Astrocyte (in vitro differentiated cells and primary cell): Measurements from ENCODE around the gene ELMO1. TPM values are rescaled to one million over a fixed set of nuclear protein-coding genes. Genes with fewer than 3 reads are reported as not detected.

Source experiments
- DNase-seq: peaks from one replicate; pipeline ENCODE4 v3.0.0-alpha.2; 2010; ENCODE audit warnings: low read depth
- FAIRE-seq: peaks from 2 replicates; lab custom pipeline; 2011; peaks lifted over from hg19 to GRCh38; lab: Jason Lieb, UNC
- H2AFZ ChIP-seq: 2 replicates; pipeline ENCODE4 v1.6.0; 2012; ENCODE audit warnings: low read depth, low read length, inconsistent platforms
- H3K27ac ChIP-seq: 2 replicates; pipeline ENCODE4 v1.5.1; 2011; ENCODE audit warnings: low read depth, low read length, inconsistent platforms
- H3K27me3 ChIP-seq: 2 replicates; pipeline ENCODE4 v1.6.0; 2011; ENCODE audit warnings: low read length, inconsistent platforms; ENCODE audit not compliant: insufficient read depth
- H3K36me3 ChIP-seq: 2 replicates; pipeline ENCODE4 v1.5.1; 2011; ENCODE audit warnings: low read length, inconsistent platforms; ENCODE audit not compliant: insufficient read depth
- H3K4me1 ChIP-seq: 2 replicates; pipeline ENCODE4 v1.5.1; 2011; ENCODE audit warnings: low read length, inconsistent platforms; ENCODE audit not compliant: insufficient read depth
- H3K4me2 ChIP-seq: 2 replicates; pipeline ENCODE4 v1.6.0; 2012; ENCODE audit warnings: low read length, inconsistent platforms
- H3K4me3 ChIP-seq: 2 replicates; pipeline ENCODE4 v1.5.1; 2011; ENCODE audit warnings: low read depth, mild to moderate bottlenecking, low read length, inconsistent platforms; ENCODE audit not compliant: insufficient read depth
- H3K79me2 ChIP-seq: 2 replicates; pipeline ENCODE4 v1.6.0; 2012; ENCODE audit warnings: mild to moderate bottlenecking, low read length, inconsistent platforms; ENCODE audit not compliant: insufficient read depth
- H3K9ac ChIP-seq: 2 replicates; pipeline ENCODE4 v1.6.0; 2012; ENCODE audit warnings: mild to moderate bottlenecking, low read length, inconsistent platforms
- H3K9me3 ChIP-seq: 2 replicates; pipeline ENCODE4 v1.5.1; 2012; ENCODE audit warnings: low read depth, mild to moderate bottlenecking, low read length, inconsistent platforms; ENCODE audit not compliant: insufficient read depth
- H4K20me1 ChIP-seq: 2 replicates; pipeline ENCODE4 v1.6.0; 2012; ENCODE audit warnings: low read length, inconsistent platforms; ENCODE audit not compliant: insufficient read depth
- H3K27ac Mint-ChIP-seq: one replicate; pipeline ENCODE4 v1.8.0; 2021; ENCODE audit warnings: mild to moderate bottlenecking, mixed read lengths; ENCODE audit not compliant: unreplicated experiment
- H3K27me3 Mint-ChIP-seq: one replicate; pipeline ENCODE4 v1.8.0; 2021; ENCODE audit warnings: low read depth, mixed read lengths; ENCODE audit not compliant: unreplicated experiment
- H3K36me3 Mint-ChIP-seq: one replicate; pipeline ENCODE4 v1.8.0; 2021; ENCODE audit warnings: low read depth, mixed read lengths; ENCODE audit not compliant: unreplicated experiment
- H3K4me1 Mint-ChIP-seq: one replicate; pipeline ENCODE4 v1.8.0; 2021; ENCODE audit warnings: low read depth, mixed read lengths; ENCODE audit not compliant: unreplicated experiment
- H3K4me3 Mint-ChIP-seq: one replicate; pipeline ENCODE4 v1.8.0; 2021; ENCODE audit warnings: mild to moderate bottlenecking, moderate library complexity, mixed read lengths; ENCODE audit not compliant: unreplicated experiment
- H3K9me3 Mint-ChIP-seq: one replicate; pipeline ENCODE4 v1.8.0; 2021; ENCODE audit warnings: mild to moderate bottlenecking, mixed read lengths; ENCODE audit not compliant: unreplicated experiment
- CTCF ChIP-seq: IDR thresholded peaks from 2 replicates; pipeline ENCODE4 v1.5.1; 2011; ENCODE audit warnings: low read depth, mild to moderate bottlenecking, inconsistent platforms, low read length, moderate library complexity; ENCODE audit not compliant: insufficient read depth
- EZH2 ChIP-seq: IDR thresholded peaks from 2 replicates; pipeline ENCODE4 v1.6.1; 2012; ENCODE audit warnings: mild to moderate bottlenecking, low read length, inconsistent platforms; ENCODE audit not compliant: insufficient read depth
- total RNA-seq: library from RNA; stranded (reverse); gene quantifications from 2 replicates; pipeline ENCODE4 v1.2.1, GENCODE V29; 2021

ELMO1 gene
- total RNA-seq, 1 donor from 2014 or later, result 20.4 TPM

- H3K9ac ChIP-seq, result no peak overlapping the region
- no peaks in the 10 kb centered on the region for H3K27me3 ChIP-seq
- Mint-ChIP-seq H3K9me3 (no peaks in the 10 kb centered on the region), H3K36me3 (no peaks in the 10 kb centered on the region), H3K4me3 (no peak overlapping the region), H3K4me1 (peaks cover 2% of the 10 kb centered on the region), H3K27me3 (no peaks in the 10 kb centered on the region), H3K27ac (no peak overlapping the region)
- no peaks in the 10 kb centered on the region for H3K4me1 ChIP-seq
- no peak overlapping the region for H2AFZ ChIP-seq
- no peak overlapping the region for H3K4me2 ChIP-seq
- H3K4me3 ChIP-seq, result no peak overlapping the region
- no peak overlapping the region for H3K27ac ChIP-seq
- DNase-seq, result peak; percentile 5
- no peaks in the 10 kb centered on the region for H3K79me2 ChIP-seq
- no peak for FAIRE-seq
- no peaks in the 10 kb centered on the region for H3K36me3 ChIP-seq
- H4K20me1 ChIP-seq, result no peaks in the 10 kb centered on the region
- H3K9me3 ChIP-seq, result no peaks in the 10 kb centered on the region
- no peak for TF ChIP-seq EZH2
- TF ChIP-seq CTCF, result no peak
Measured at GRCh38 chr7:37052705-37053104, 396.0 kb downstream of the ELMO1 start.

GRCh38 chr7:37050801-37051200, 397.9 kb downstream of the ELMO1 start:
- H3K4me1 Mint-ChIP-seq, result peaks cover 2% of the 10 kb centered on the region

GRCh38 chr7:37048674-37049073, 400.0 kb downstream of the ELMO1 start:
- H3K36me3 ChIP-seq, result no peaks in the 10 kb centered on the region
- H3K27ac ChIP-seq, result no peak overlapping the region
- no peaks in the 10 kb centered on the region for H3K79me2 ChIP-seq
- no peaks in the 10 kb centered on the region for H3K9me3 Mint-ChIP-seq
- H3K4me1 ChIP-seq, result no peaks in the 10 kb centered on the region
- H2AFZ ChIP-seq, result no peak overlapping the region
- TF ChIP-seq EZH2 (no peak), CTCF (no peak)
- no peak overlapping the region for H3K9ac ChIP-seq
- no peak overlapping the region for H3K4me3 Mint-ChIP-seq
- no peaks in the 10 kb centered on the region for H3K4me1 Mint-ChIP-seq
- DNase-seq (no peak), FAIRE-seq (no peak)
- H4K20me1 ChIP-seq, result no peaks in the 10 kb centered on the region
- no peaks in the 10 kb centered on the region for H3K9me3 ChIP-seq
- no peak overlapping the region for H3K4me3 ChIP-seq
- H3K4me2 ChIP-seq, result no peak overlapping the region
- H3K27me3 ChIP-seq, result no peaks in the 10 kb centered on the region
- H3K27me3 Mint-ChIP-seq, result no peaks in the 10 kb centered on the region
- H3K36me3 Mint-ChIP-seq, result no peaks in the 10 kb centered on the region
- no peak overlapping the region for H3K27ac Mint-ChIP-seq

More at GRCh38 chr7:37050801-37051200, 397.9 kb downstream of the ELMO1 start:
- DNase-seq (no peak), FAIRE-seq (no peak)
- Mint-ChIP-seq H3K36me3 (no peaks in the 10 kb centered on the region), H3K27ac (no peak overlapping the region), H3K4me3 (no peak overlapping the region), H3K9me3 (no peaks in the 10 kb centered on the region), H3K27me3 (no peaks in the 10 kb centered on the region)
- no peak overlapping the region for H2AFZ ChIP-seq
- no peak overlapping the region for H3K27ac ChIP-seq
- no peaks in the 10 kb centered on the region for H4K20me1 ChIP-seq
- no peaks in the 10 kb centered on the region for H3K36me3 ChIP-seq
- H3K27me3 ChIP-seq, result no peaks in the 10 kb centered on the region
- no peaks in the 10 kb centered on the region for H3K9me3 ChIP-seq
- no peak overlapping the region for H3K4me3 ChIP-seq
- no peaks in the 10 kb centered on the region for H3K79me2 ChIP-seq
- no peak overlapping the region for H3K4me2 ChIP-seq
- no peaks in the 10 kb centered on the region for H3K4me1 ChIP-seq
- H3K9ac ChIP-seq, result no peak overlapping the region
- no peak for TF ChIP-seq CTCF
